HFF-Myc (cell line): ENCODE measurements around the gene SLMAP.

Source experiments
- DNase-seq: peaks from one replicate; pipeline ENCODE4 v3.0.0-alpha.2; 2011; ENCODE audit warnings: low read depth; ENCODE audit errors: extremely low read depth
- H3K4me3 ChIP-seq: replicated peaks from 2 replicates; pipeline ENCODE4 v1.5.1; 2011; ENCODE audit warnings: low read depth, mild to moderate bottlenecking, control low read depth, low read length
- TF ChIP-seq, protein P1 (sequence below): IDR thresholded peaks from 2 replicates; pipeline ENCODE4 v1.5.1; 2012; ENCODE audit warnings: mild to moderate bottlenecking, low read depth, low read length, control low read depth; ENCODE audit errors: missing control alignments

The SLMAP gene

DNA sequence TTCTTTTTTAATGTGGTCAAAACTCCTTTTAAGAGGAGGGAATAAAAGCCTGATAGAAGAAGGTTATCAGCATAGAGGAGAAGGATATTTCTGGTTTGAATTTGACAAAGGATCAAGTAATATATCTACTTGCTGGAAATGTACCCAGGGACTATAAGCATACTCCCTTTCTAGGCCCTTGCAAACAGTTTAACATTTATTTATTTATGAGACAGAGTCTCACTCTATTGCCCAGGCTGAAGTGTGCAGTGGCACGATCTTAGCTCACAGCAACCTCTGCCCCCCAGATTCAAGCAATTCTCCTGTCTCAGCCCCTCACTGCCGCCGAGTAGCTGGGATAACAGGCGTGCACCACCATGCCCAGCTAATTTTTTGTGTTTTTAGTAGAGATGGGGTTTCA lies 71.6 kb downstream of the SLMAP start:
- DNase-seq, result no peak
- H3K4me3 ChIP-seq, result no peak overlapping the region
- TF ChIP-seq, protein P1, sequence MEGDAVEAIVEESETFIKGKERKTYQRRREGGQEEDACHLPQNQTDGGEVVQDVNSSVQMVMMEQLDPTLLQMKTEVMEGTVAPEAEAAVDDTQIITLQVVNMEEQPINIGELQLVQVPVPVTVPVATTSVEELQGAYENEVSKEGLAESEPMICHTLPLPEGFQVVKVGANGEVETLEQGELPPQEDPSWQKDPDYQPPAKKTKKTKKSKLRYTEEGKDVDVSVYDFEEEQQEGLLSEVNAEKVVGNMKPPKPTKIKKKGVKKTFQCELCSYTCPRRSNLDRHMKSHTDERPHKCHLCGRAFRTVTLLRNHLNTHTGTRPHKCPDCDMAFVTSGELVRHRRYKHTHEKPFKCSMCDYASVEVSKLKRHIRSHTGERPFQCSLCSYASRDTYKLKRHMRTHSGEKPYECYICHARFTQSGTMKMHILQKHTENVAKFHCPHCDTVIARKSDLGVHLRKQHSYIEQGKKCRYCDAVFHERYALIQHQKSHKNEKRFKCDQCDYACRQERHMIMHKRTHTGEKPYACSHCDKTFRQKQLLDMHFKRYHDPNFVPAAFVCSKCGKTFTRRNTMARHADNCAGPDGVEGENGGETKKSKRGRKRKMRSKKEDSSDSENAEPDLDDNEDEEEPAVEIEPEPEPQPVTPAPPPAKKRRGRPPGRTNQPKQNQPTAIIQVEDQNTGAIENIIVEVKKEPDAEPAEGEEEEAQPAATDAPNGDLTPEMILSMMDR, result no peak

DNA sequence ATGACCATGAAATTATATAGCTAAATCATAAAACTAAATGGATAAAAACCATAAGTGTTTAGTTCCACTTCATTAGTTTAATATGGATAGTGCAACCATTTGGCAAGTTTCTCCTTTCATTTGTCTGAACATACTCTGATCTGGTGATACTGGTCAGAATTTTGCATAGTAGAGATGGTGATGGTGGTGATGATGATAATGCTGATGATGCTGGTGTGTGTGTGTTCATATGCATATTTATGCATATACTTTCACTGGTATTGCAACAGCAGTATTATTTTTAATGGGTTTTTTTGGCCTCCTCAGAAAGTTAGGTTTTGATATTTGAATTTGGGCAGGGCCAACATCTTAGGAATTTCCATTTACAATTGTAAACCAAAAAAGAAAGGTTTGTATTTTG lies 76.4 kb downstream of the SLMAP start:
- DNase-seq, result no peak
- H3K4me3 ChIP-seq, result no peak overlapping the region
- TF ChIP-seq, protein P1, result no peak

DNA sequence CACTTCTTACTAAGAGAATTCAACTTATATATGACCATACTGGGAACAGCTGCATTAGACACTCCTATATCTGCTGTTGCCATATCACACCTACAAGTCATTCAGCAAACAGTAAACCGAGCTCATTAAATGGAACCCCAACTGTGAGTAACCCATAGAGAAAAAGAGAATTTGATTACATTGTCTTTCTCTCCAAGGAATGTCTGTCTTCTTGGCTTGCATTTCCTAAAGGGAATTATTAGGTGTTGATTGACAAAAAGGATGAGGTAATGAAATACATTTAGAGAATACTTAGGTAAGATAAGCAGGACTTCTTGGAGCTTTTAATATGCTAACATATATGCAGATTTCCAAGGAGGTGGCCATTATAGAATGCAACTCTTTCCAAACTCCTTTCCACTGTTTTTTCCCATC lies 76.8 kb downstream of the SLMAP start:
- H3K4me3 ChIP-seq, result no peak overlapping the region
- TF ChIP-seq, protein P1, result no peak
- DNase-seq, result no peak

DNA sequence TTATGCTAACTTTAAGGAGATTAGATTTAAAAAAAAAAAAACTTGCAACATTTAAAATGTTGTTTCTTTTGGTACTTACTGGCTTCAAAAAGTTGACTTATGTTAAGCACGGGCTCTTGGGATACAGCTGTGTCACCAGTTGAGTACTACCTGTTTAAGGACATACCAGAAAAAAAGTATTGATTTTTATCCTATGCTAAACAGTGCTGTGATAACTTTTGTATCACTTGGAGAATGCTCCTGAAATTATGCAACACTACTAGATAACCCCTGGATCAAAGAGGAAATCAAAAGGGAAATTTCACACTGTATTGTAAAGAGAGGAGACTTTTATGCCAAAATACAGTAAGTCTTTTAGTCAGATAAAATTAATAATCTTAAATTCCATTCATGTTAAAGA lies 77.7 kb downstream of the SLMAP start:
- TF ChIP-seq, protein P1, result no peak
- H3K4me3 ChIP-seq, result no peak overlapping the region
- DNase-seq, result no peak

DNA sequence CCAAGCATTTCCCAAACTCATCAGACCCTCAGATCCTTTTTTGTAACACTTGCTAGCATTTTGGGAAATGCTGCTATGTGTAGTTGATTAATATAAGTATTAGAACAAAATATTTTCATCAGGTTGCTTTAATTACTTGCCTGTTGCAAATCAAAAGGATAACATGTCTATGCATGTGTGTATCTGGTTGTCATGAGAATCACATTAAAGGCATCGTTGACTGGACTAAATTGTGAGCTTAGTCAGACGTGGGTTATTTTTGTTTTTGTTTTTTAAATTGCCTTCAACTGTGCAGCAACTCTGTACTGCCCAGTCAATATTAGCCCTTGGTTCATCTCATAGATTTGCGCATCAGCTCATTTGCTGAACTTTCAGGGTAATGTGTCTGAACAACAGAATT lies 81.6 kb downstream of the SLMAP start:
- no peak for DNase-seq
- TF ChIP-seq, protein P1, result no peak
- no peak overlapping the region for H3K4me3 ChIP-seq

DNA sequence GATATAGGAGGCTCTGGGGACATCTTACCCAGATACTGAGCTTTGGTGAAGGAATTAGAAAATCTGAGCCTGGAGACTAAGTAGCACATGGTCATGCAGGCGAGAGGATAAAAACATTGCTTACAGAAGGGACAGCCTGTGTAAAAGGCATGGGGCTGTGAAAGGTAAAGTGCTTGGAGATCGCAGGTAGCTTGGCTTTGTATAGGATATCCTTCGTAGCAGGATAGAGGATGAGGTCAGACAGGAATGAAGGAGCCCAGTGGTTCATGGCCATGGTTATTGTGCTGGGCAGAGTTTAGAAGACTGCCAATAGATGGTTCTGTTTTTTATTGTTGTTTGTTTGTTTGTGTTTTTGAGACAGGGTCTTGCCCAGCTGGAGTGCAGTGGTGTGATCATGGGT lies 82.5 kb downstream of the SLMAP start:
- TF ChIP-seq, protein P1, result no peak
- no peak overlapping the region for H3K4me3 ChIP-seq
- DNase-seq, result no peak

DNA sequence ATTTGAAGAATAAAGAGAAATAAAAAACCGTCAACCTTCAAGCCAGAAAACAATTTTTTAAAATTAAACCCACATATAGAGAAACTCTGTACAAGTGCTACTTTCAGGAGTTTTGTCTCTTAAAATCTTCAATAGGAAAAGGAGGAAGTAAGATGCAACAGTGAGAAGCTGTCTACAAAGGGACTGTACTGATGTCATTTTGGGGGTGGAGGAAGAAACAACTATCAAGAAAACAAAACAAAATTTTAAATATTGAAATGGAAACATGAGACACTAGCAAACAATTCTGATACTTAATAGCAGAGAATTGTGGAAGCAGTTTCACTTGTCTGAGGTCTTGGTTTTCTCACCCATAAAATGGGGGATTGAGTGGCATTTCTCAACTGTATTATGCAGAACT lies 84.4 kb downstream of the SLMAP start:
- no peak overlapping the region for H3K4me3 ChIP-seq
- DNase-seq, result no peak

More for the DNA sequence above, 84.4 kb downstream of the SLMAP start:
- TF ChIP-seq, protein P1, result no peak
